HG03039 (cell line): Measurements from ENCODE around the gene MDH2.
A peak's percentile ranks its signal among the peaks of the same experiment; 100 is the strongest.
"Not testable (repeated sequence)": the region's sequence is repeated elsewhere in the genome, so short reads cannot be mapped to it uniquely, and the experiment has no call there.

Experiments
- ATAC-seq: cut with Tn5 transposase; IDR thresholded peaks from one replicate; pipeline ENCODE4 v1.9.1; 2021; ENCODE audit warnings: mild to moderate bottlenecking, moderate library complexity; ENCODE audit not compliant: unreplicated experiment

Gene MDH2

GRCh38 chr7:76047811-76048667 lies at the start of gene MDH2, which contains the start of gene STYXL1:
Gene MDH2 (plus strand): TSS chr7:76048106. CDS start chr7:76048161, 55 bp downstream.
Gene STYXL1 (minus strand): TSS chr7:76048000. CDS start chr7:76030523, 17,477 bp downstream.
- ATAC-seq: peak; percentile 92

- no peak for ATAC-seq
Measured at GRCh38 chr7:76000566-76000965, 47.3 kb upstream of the MDH2 start.

DNA sequence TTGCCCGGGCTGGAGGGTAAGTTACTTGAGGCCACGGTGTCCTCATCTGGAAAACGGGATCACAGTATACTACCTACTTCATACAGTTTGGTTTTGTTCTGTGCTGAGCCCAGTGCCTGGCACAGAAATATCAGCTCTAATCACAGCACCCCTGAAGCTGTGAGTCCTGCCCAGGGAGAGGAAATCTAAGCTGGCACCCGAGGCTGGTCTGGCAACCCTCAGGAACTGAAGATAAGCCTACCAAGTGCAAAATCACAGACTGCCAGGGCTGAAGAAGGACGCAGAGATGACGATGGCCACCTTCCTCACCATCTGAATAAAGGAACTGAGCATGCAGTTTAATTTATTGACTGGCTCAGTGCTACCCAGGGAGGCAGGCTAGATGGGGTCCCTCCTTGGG lies 45.8 kb upstream of the MDH2 start:
- no peak for ATAC-seq

- no peak for ATAC-seq
Measured at GRCh38 chr7:76002822-76003221, 45.1 kb upstream of the MDH2 start.

- ATAC-seq: no peak
Measured at GRCh38 chr7:76003351-76003750, 44.6 kb upstream of the MDH2 start.

- not testable (repeated sequence) for ATAC-seq
Measured at GRCh38 chr7:76005004-76005403, 42.9 kb upstream of the MDH2 start.

GRCh38 chr7:76008156-76008687 lies 39.7 kb upstream of the MDH2 start:
- no peak for ATAC-seq

- no peak for ATAC-seq
Measured at GRCh38 chr7:76009672-76010600, 38.0 kb upstream of the MDH2 start.

- no peak for ATAC-seq
Measured at GRCh38 chr7:76011442-76011861, 36.5 kb upstream of the MDH2 start.

DNA sequence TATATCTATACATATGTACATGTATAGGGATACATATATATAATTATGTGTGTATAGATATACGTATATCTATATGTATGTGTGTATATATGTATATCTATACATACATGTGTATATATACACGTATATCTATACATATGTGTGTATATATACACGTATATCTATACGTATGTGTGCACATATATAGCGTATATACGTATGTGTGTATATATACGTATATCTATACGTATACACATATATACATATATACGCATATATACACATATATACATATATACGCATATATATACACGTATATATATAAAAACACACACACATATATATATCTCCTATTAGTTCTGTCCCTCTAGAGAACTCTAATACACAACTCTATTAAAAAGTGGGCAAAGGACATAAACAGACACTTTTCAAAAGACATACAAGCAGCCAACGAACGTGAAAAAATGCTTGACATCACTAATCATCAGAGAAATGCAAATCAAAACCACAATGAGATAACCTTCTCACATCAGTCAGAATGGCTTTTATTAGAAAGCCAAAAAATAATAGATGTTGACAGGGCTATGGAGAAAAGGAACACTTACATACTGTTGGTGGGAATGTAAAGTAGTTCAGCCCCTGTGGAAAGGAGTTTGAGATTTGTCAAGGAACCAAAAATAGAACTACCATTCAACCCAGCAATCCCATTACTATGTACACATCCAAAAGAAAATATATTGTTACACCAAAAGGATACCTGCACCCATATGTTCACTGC lies 31.5 kb upstream of the MDH2 start:
- ATAC-seq: no peak

DNA sequence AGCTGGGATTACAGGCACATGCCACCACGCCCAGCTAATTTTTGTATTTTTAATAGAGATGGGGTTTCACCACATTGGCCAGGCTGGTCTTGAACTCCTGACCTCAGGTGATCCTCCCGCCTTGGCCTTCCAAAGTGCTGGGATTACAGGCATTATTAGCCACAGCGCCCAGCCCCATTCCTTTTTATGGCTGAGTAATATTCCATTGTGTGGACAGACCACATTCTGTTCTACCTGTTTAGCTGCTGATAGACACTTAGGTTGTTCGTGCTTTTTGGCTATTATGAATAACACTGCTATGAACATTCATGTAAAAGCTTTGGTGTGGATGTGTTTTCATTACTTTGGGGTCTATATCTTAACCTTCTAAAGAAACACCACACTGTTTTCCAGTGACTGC lies 29.4 kb upstream of the MDH2 start:
- not testable (repeated sequence) for ATAC-seq

GRCh38 chr7:76020031-76020714 lies 27.7 kb upstream of the MDH2 start:
- ATAC-seq: no peak

DNA sequence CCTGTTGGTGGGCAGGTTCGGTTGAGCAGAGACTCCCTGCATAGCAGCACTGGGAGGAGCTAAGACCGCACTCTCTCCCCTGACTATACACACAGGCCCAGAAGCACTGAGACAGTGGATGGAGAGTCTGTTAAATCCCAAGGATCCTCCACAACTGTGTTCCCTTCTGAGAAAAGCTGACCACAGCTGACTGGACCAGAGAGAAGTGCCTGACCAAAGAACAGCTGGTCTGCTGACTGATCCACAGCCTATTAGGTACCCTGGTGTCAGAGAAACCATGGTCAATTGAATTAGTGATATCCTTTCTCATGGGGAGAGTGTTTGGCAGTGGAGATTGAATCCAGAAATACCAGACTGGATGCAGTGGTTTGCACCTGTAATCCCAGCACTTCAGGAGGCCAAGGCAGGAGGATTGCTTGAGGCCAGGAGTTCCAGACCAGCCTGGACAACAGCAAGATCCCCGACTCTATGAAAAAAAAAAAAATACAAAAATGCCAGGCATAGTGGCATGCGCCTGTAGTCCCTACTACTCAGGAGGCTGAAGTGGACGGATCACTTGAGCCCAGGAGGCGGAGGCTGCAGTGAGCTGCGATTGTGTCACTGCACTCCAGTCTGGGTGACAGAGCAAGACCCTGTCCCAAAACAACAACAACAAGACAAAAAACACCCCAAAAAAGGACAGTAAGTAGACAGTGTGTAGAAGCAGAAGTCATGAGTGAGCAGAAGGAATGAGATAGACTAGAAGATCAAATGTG lies 25.7 kb upstream of the MDH2 start:
- ATAC-seq: no peak

- no peak for ATAC-seq
Measured at GRCh38 chr7:76023002-76023401, 24.9 kb upstream of the MDH2 start.

GRCh38 chr7:76029682-76030081 lies 18.2 kb upstream of the MDH2 start:
- ATAC-seq: not testable (repeated sequence)

GRCh38 chr7:76031964-76032363 lies 15.9 kb upstream of the MDH2 start:
- ATAC-seq: no peak

- ATAC-seq: no peak
Measured at GRCh38 chr7:76037310-76037709, 10.6 kb upstream of the MDH2 start.

DNA sequence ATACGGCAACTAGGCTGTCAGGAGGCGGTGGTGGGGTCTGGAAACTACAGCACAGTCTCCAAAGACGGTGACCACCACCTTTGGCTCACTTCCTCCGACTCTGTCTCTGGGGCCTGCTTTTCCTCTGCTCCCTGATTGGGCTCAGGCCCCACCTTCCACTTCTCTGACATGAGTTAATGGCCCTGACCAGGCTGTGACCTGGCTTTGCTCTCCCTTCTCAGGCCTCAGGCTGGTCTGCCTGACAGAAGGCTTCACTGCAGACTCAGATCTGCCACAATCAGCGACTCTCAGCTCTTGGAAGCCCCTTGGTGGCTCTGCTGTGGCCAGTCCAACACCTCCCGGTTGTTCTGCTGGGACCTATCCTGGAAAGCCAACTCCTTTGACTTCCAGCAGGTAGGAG lies 7.8 kb upstream of the MDH2 start:
- no peak for ATAC-seq

DNA sequence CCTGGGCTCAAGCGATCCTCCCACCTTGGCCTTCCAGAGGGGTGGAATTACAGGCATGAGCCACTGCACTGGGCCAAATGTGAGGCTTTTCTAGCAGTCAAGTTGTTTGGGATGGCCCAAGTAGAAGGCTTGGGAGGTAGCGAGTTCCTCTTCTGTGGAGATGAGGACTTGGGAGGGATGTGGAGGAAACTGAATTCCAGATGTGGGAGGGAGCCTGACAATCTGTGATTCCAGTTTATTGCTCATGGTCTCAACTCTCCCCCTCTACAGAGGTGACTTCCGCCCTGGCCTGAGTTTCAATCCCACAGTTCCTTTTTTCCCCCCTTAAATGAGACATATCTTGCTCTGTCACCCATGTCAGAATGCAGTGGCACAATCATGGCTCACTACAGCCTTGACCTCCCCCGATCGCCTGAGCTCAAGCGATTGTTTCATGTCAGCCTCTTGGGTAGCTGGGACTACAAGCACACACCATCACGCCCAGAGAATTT lies 3.5 kb upstream of the MDH2 start:
- no peak for ATAC-seq
